Nephron (organoid): Measurements from ENCODE around the gene SLC39A10.
"Not testable (repeated sequence)": the region's sequence is repeated elsewhere in the genome, so short reads cannot be mapped to it uniquely, and the experiment has no call there.

Experiments
- H3K27ac Mint-ChIP-seq, 3 experiments: 2 replicates each; pipeline ENCODE4 v1.8.0; 2020; ENCODE audit warnings: mixed read lengths in 3 of 3, mild to moderate bottlenecking in 2 of 3, moderate library complexity in 1 of 3
- H3K27me3 Mint-ChIP-seq: 2 replicates; pipeline ENCODE4 v1.8.0; 2021; ENCODE audit warnings: low read depth, mild to moderate bottlenecking, moderate library complexity, mixed read lengths
- H3K36me3 Mint-ChIP-seq: 2 replicates; pipeline ENCODE4 v1.8.0; 2020; ENCODE audit warnings: low read depth, mixed read lengths
- H3K4me1 Mint-ChIP-seq: 2 replicates; pipeline ENCODE4 v1.8.0; 2020; ENCODE audit warnings: mixed read lengths
- H3K4me3 Mint-ChIP-seq, 3 experiments: 2 replicates each; pipeline ENCODE4 v1.8.0; 2020; ENCODE audit warnings: mild to moderate bottlenecking in 3 of 3, mixed read lengths in 3 of 3, moderate library complexity in 2 of 3
- H3K9me3 Mint-ChIP-seq: 2 replicates; pipeline ENCODE4 v1.8.0; 2020; ENCODE audit warnings: mixed read lengths
- CTCF ChIP-seq, 3 experiments: fragments of 200-600 bp; sonication (generic); IDR thresholded peaks; one replicate each; pipeline ENCODE4 v1.5.0; 2021; ENCODE audit warnings: antibody characterized with exemption in 3 of 3; ENCODE audit not compliant: unreplicated experiment in 3 of 3

SLC39A10 gene

GRCh38 chr2:195677884-195678283, 20.9 kb downstream of the SLC39A10 start:
- no peak overlapping the region for H3K27ac Mint-ChIP-seq
- H3K4me1 Mint-ChIP-seq = peaks cover under 1% of the 10 kb centered on the region
- H3K36me3 Mint-ChIP-seq = peaks cover 46% of the 10 kb centered on the region
- no peaks in the 10 kb centered on the region for H3K27me3 Mint-ChIP-seq
- no peak overlapping the region for H3K4me3 Mint-ChIP-seq
- H3K9me3 Mint-ChIP-seq = peaks cover 6% of the 10 kb centered on the region
- no peak for TF ChIP-seq CTCF (IDR thresholded peaks at IDR 0.05; ENCODE audit: unreplicated experiment in 3 of 3)

GRCh38 chr2:195682077-195682476, 25.1 kb downstream of the SLC39A10 start:
- TF ChIP-seq CTCF (IDR thresholded peaks at IDR 0.05; ENCODE audit: unreplicated experiment in 3 of 3) = no peak
- H3K36me3 Mint-ChIP-seq = peaks cover 51% of the 10 kb centered on the region
- H3K27me3 Mint-ChIP-seq = no peaks in the 10 kb centered on the region
- H3K27ac Mint-ChIP-seq = no peak overlapping the region
- peaks cover 9% of the 10 kb centered on the region for H3K4me1 Mint-ChIP-seq
- peaks cover 4% of the 10 kb centered on the region for H3K9me3 Mint-ChIP-seq
- no peak overlapping the region for H3K4me3 Mint-ChIP-seq

DNA sequence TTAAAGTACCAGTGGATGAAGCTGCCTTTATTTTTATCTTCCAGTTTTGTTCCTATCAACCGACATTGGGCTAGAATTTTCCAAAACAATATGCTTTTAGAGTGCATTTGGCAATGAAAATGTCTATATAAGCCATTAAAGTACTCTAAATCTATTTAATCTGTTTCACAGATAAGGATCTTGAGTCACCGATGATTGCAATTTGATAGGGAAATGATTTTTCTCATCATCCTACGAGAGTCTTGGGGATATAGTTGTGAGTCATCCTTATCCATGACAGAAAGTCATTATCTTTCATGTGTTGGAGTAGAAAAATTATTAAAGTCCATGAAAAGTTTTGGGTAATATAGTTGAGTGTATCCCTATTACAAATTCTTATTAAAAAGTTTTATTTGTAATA, 26.1 kb downstream of the SLC39A10 start:
- Mint-ChIP-seq H3K9me3 (peaks cover 4% of the 10 kb centered on the region), H3K36me3 (peaks cover 49% of the 10 kb centered on the region), H3K27ac (no peak overlapping the region), H3K4me3 (no peak overlapping the region), H3K27me3 (no peaks in the 10 kb centered on the region), H3K4me1 (peaks cover 9% of the 10 kb centered on the region)
- TF ChIP-seq CTCF (IDR thresholded peaks at IDR 0.05; ENCODE audit: unreplicated experiment in 3 of 3) = no peak

DNA sequence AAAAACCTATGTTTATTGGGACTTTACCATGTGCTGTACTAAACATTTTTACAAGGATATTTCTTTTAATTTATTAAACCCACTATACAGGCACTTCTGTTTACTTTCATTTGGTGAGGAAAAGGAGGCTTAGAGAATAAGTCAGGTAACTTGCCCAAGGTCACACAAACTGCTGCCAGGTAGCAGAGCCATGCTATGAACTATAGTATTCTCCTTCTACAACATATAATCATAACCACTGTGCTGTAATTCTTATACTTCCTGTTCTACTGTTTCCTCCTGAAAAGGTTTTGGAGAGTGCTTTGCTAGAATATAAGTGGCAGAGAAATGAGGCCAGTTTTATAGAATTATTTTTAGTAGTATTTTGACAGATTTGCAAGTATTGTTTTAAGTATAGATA, 29.5 kb downstream of the SLC39A10 start:
- Mint-ChIP-seq H3K36me3 (peaks cover 50% of the 10 kb centered on the region), H3K9me3 (peaks cover 14% of the 10 kb centered on the region)

GRCh38 chr2:195687320-195688086, 30.5 kb downstream of the SLC39A10 start:
- Mint-ChIP-seq H3K9me3 (peaks cover 23% of the 10 kb centered on the region), H3K27ac (peak overlapping the region; percentile 43 to 92 (median 85)), H3K27me3 (no peaks in the 10 kb centered on the region), H3K36me3 (peaks cover 54% of the 10 kb centered on the region), H3K4me3 (no peak overlapping the region), H3K4me1 (peaks cover 9% of the 10 kb centered on the region)
- no peak for TF ChIP-seq CTCF (IDR thresholded peaks at IDR 0.05; ENCODE audit: unreplicated experiment in 3 of 3)

More for the DNA sequence above, 29.5 kb downstream of the SLC39A10 start:
- no peak overlapping the region for H3K4me3 Mint-ChIP-seq
- peaks cover 9% of the 10 kb centered on the region for H3K4me1 Mint-ChIP-seq
- peak overlapping the region; percentile 35 to 92 (median 43) for H3K27ac Mint-ChIP-seq
- no peaks in the 10 kb centered on the region for H3K27me3 Mint-ChIP-seq
- TF ChIP-seq CTCF (IDR thresholded peaks at IDR 0.05; ENCODE audit: unreplicated experiment in 3 of 3) = no peak

- peaks cover 81% of the 10 kb centered on the region for H3K36me3 Mint-ChIP-seq
- not testable (repeated sequence) for H3K27me3 Mint-ChIP-seq, H3K27ac Mint-ChIP-seq, H3K4me1 Mint-ChIP-seq, H3K4me3 Mint-ChIP-seq
- H3K9me3 Mint-ChIP-seq = peaks cover 55% of the 10 kb centered on the region
Measured at GRCh38 chr2:195692531-195692930, 35.5 kb downstream of the SLC39A10 start.
